GM04503 (cell line): ENCODE measurements around the gene PLD5.
"Not testable (repeated sequence)": the region's sequence is repeated elsewhere in the genome, so short reads cannot be mapped to it uniquely, and the experiment has no call there.

ENCODE experiments used
- DNase-seq: peaks from one replicate; pipeline ENCODE4 v3.0.0-alpha.2; 2012; ENCODE audit warnings: low read depth

Gene PLD5

GRCh38 chr1:242058181-242058580, 466.3 kb downstream of the PLD5 start:
- not testable (repeated sequence) for DNase-seq

GRCh38 chr1:242057745-242058115, 466.8 kb downstream of the PLD5 start:
- no peak for DNase-seq

- no peak for DNase-seq
Observed at GRCh38 chr1:242056988-242057744, 467.3 kb downstream of the PLD5 start.

GRCh38 chr1:242055749-242056320, 468.7 kb downstream of the PLD5 start:
- DNase-seq = no peak

- no peak for DNase-seq
Observed at GRCh38 chr1:242043165-242043564, 481.3 kb downstream of the PLD5 start.

- no peak for DNase-seq
Observed at GRCh38 chr1:242034392-242034791, 490.1 kb downstream of the PLD5 start.

GRCh38 chr1:242033447-242033846, 491.1 kb downstream of the PLD5 start:
- no peak for DNase-seq
